ENCODE measurements around the gene FCHSD2.

The FCHSD2 gene

DNA sequence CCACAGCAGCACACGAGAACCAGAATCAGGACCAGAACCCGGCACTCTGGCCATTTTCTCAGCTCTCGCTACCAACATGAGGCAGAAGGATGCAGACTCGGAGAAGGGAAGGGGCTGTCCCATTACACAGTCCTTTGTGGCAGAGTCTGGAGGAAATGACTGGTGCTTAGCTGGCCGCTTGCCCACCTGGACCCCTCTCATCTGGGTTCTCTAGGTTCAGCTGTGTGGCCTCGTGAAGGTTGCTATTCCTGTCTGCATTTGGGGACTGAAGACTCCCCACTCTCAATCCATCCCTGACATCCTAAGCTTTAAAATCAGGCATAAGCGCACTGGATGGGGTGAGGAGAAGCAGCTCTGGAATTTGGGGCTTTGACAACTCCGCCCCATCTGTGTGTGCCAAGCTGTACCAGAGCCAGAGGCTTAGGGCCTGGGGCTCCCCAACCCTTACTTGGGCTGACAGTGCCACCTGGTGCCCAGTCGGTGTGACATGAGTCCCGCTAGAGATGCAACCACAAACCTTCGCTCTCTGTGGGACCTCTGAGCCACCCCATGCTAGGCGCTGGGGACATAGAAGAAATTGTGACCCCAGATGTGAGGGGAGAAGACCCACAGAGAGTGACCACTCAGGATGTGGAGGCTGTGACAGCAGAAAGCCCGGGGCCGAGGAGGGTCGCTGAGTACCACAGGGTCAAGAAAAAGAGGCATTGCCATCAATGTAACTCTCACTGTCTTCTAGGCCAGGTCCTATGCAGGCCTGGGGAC is 35.8 kb upstream of the FCHSD2 start:
- TF ChIP-seq CTCF (IDR thresholded peaks at IDR 0.05; ENCODE audit: insufficient read depth, missing control alignments): peak; percentile 96
- FAIRE-seq (no peak), DNase-seq (ENCODE audit: insufficient read length, low spot score) (peak; percentile 77)

- TF ChIP-seq CTCF (IDR thresholded peaks at IDR 0.05; ENCODE audit: insufficient read depth, missing control alignments): no peak
- DNase-seq (ENCODE audit: insufficient read length, low spot score) (no peak), FAIRE-seq (no peak)
Measured at GRCh38 chr11:73177380-73177777, 35.3 kb upstream of the FCHSD2 start.

DNA sequence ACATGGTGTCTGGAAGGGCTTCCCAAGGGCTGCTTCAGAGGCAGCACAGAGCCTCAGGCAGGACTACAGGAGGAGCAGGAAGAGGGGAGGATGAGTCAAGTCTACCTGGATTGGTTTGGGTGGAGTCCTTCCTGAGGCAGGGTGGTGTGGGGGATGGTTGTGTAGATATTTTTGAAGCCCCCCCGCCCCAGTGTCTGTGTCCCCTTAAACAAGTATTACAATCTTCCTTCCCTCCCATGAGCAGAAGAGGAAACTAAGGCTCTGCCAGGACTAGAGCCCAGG is 34.7 kb upstream of the FCHSD2 start:
- no peak for FAIRE-seq
- DNase-seq (ENCODE audit: insufficient read length, low spot score): no peak
- TF ChIP-seq CTCF (IDR thresholded peaks at IDR 0.05; ENCODE audit: insufficient read depth, missing control alignments): no peak

DNA sequence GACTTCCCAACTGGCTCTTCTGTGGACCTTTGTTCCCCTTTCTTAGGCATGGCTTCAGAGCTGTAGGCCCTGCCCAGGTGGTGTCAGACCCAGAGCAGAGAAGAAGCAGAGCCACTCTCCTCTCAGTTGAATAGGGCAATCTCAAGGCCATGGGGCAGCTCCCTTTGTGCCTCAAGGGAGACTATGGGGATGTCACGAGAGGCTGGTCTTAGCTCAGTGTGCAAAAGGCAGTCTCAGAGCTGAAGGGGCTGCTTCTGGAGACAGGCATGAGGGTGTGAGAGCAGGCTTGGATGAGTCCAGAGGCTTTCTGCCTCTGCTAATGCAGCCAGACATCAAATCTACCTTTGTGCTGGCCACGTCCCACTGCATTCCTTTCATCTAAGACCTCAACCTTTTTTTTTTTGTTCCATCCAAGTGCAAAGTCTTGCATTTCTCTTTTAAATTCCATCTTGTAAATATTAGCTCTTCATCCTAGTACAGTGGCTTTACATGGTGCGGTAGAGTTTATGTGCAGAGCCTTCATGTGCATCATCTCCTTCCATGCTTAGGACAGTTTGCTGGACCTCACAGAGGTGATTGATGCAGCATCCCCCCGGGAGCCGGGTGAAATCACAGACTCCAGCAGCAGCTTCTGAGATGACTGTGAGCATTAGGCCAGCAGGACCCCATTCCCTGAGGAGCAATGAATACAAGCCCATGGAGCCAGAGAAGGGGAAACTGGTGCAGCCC is 34.2 kb upstream of the FCHSD2 start:
- no peak for TF ChIP-seq CTCF (IDR thresholded peaks at IDR 0.05; ENCODE audit: insufficient read depth, missing control alignments)
- FAIRE-seq (no peak), DNase-seq (ENCODE audit: insufficient read length, low spot score) (no peak)

DNA sequence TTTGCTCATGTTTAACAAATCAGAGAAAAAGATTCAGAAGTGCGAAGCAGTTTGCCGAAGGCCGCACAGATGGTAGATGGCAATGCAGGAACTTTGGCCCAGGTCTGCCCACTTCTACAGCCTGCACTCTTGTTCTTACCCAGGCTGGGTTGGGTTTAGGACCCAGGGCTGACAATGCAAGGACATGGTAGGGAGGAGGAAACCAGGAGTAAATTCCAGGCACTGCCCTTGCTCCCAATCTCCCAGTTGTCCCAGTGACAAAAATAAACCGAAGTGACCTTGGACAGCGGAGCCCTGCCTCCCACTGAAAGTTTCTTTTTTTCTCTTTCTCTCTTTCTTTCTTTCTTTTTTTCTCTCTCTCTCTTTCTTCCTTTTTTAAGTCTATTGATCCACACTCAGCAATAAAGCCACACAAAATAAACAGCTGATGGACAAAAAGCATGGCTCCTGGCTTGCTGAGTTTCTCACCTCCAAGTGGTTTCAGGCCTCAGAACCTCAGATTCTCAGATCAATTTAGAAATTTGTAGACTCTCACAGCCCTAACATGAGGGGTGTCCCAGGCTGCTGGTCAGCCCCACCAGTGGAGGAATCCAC is 33.5 kb upstream of the FCHSD2 start:
- FAIRE-seq (no peak), DNase-seq (ENCODE audit: insufficient read length, low spot score) (no peak)
- no peak for TF ChIP-seq CTCF (IDR thresholded peaks at IDR 0.05; ENCODE audit: insufficient read depth, missing control alignments)

GRCh38 chr11:73174495-73174791 is 32.3 kb upstream of the FCHSD2 start:
- no peak for DNase-seq (ENCODE audit: insufficient read length, low spot score)
- no peak for TF ChIP-seq CTCF (IDR thresholded peaks at IDR 0.05; ENCODE audit: insufficient read depth, missing control alignments)
- FAIRE-seq: no peak
